Muscle of leg (tissue), 11 donors: ENCODE data around the gene AP1G2. TPM values are rescaled to one million over a fixed set of nuclear protein-coding genes. Genes with fewer than 3 reads are reported as not detected.
"Not testable (repeated sequence)": the region's sequence is repeated elsewhere in the genome, so short reads cannot be mapped to it uniquely, and the experiment has no call there.

Source experiments
- DNase-seq: peaks from one replicate; pipeline ENCODE4 v3.0.0; 2013
- H3K27ac ChIP-seq: one replicate; pipeline ENCODE4 v1.5.1; 2013; ENCODE audit warnings: mild to moderate bottlenecking, low read length, control low read depth
- H3K27me3 ChIP-seq: one replicate; pipeline ENCODE4 v1.6.1; 2013; ENCODE audit warnings: low read length; ENCODE audit not compliant: control insufficient read depth, insufficient read depth
- H3K36me3 ChIP-seq: one replicate; pipeline ENCODE4 v1.6.1; 2013; ENCODE audit warnings: low read length; ENCODE audit not compliant: control insufficient read depth, insufficient read depth
- H3K4me1 ChIP-seq: one replicate; pipeline ENCODE4 v1.6.1; 2013; ENCODE audit warnings: low read length; ENCODE audit not compliant: control insufficient read depth, insufficient read depth
- H3K4me3 ChIP-seq: one replicate; pipeline ENCODE4 v1.5.1; 2013; ENCODE audit warnings: low read length, control low read depth
- H3K9me3 ChIP-seq: replicated peaks from 2 replicates; pipeline ENCODE4 v1.6.1; 2013; ENCODE audit warnings: low read depth, low read length; ENCODE audit not compliant: control insufficient read depth
- WGBS: methylation state at CpG from one replicate; pipeline ENCODE4 v1.1.5; 2013; ENCODE audit warnings: missing lambda C conversion rate; ENCODE audit not compliant: insufficient coverage; 5-methylcytosine and 5-hydroxymethylcytosine counted together
- polyA plus RNA-seq, 8 donors: library from polyadenylated mRNA; unstranded; fragments of 120-200 nt; gene quantifications; one replicate each; pipeline versions ENCODE4 v1.2.1 to v1.2.3, GENCODE V29; 2013; ENCODE audit warnings: inconsistent platforms in 1 of 8, low replicate concordance in 1 of 8; ENCODE audit not compliant: insufficient read length in 8 of 8, insufficient read depth in 1 of 8
- total RNA-seq: library from RNA; stranded (reverse); fragments of 120-200 nt; gene quantifications from one replicate; pipeline ENCODE4 v1.2.4, GENCODE V29; 2013

AP1G2 gene
- total and polyA plus RNA-seq, 9 donors, result 9.5 to 30.0 (median 17.1) TPM

GRCh38 chr14:23609411-23610089 lies 42.0 kb upstream of the AP1G2 start:
- H3K27ac ChIP-seq, H3K4me1 ChIP-seq, DNase-seq, H3K36me3 ChIP-seq, H3K9me3 ChIP-seq, H3K4me3 ChIP-seq, H3K27me3 ChIP-seq: not testable (repeated sequence)
- 80% methylated on average over 1 of the region's 7 CpGs for WGBS

DNA sequence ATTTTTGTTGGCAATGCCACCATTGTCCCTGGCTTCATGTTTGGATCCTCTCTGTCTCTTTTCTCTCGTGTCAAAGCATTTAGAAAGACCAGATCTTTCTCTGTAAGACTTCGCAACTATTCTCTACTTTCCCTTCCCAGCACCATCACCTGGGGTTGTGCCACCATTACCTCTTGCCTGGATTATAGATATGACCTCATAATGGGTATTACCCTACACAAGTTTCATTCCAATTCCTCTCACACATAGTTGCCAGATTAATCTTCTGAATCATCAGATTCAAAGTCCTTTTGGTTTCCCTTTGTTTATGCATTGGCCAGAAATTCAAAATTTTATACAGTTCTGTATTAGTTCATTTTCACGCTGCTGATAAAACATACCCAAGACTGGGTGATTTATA lies 41.4 kb upstream of the AP1G2 start:
- Histone ChIP-seq H3K27ac (no peak overlapping the region), H3K36me3 (no peaks in the 10 kb centered on the region), H3K4me1 (no peaks in the 10 kb centered on the region), H3K4me3 (no peak overlapping the region), H3K27me3 (peaks cover 2% of the 10 kb centered on the region), H3K9me3 (no peaks in the 10 kb centered on the region)
- no peak for DNase-seq
- 66% methylated on average over 2 of the region's 3 CpGs for WGBS

GRCh38 chr14:23608454-23608853 lies 40.9 kb upstream of the AP1G2 start:
- Histone ChIP-seq H3K4me1 (no peaks in the 10 kb centered on the region), H3K27me3 (peaks cover 2% of the 10 kb centered on the region), H3K9me3 (no peaks in the 10 kb centered on the region), H3K36me3 (no peaks in the 10 kb centered on the region), H3K27ac (no peak overlapping the region), H3K4me3 (no peak overlapping the region)
- no CpG with 5 or more reads among the region's 1 CpG for WGBS
- no peak for DNase-seq

DNA sequence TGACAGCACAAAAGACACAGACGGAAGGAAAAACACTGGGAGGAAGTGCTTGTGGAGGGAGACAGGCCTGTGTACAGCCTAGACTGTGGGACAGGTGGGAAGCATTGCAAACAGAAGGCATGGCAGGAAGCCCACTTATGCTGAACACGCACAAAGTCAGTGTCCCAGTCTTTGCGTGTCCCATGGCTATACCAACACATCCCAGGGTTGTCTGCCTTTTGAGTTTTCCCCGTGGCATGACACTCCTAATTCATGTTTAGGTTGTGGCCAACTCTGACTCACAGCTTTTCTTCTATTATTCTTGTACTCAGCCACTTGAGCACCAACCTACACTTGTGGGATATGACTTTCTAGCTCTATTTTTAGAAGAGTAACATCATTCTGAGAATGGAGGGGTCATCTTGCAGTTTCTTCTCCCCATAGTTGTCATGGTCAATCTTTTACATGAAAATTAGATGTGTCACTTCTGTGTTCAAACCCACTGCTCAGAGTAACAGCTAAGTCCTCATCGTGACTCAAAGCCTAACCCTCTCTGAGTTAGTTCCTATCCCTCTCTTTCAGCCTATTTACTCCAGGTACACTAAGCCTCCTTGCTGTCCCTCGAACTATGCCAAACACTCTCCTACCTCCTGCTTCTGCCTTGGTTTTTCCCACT lies 38.5 kb upstream of the AP1G2 start:
- no peaks in the 10 kb centered on the region for H3K9me3 ChIP-seq
- no peaks in the 10 kb centered on the region for H3K36me3 ChIP-seq
- no peaks in the 10 kb centered on the region for H3K4me1 ChIP-seq
- no peak for DNase-seq
- H3K4me3 ChIP-seq, result no peak overlapping the region
- H3K27me3 ChIP-seq, result peaks cover 2% of the 10 kb centered on the region
- 69% methylated on average over 6 of the region's 6 CpGs for WGBS
- H3K27ac ChIP-seq, result no peak overlapping the region

- H3K4me1 ChIP-seq, result no peaks in the 10 kb centered on the region
- H3K36me3 ChIP-seq, result no peaks in the 10 kb centered on the region
- WGBS, result 82% methylated on average over 3 of the region's 3 CpGs
- H3K9me3 ChIP-seq, result no peaks in the 10 kb centered on the region
- no peaks in the 10 kb centered on the region for H3K27me3 ChIP-seq
- DNase-seq, result no peak
- H3K27ac ChIP-seq, result no peak overlapping the region
- no peak overlapping the region for H3K4me3 ChIP-seq
Observed at GRCh38 chr14:23604675-23605170, 37.1 kb upstream of the AP1G2 start.

GRCh38 chr14:23604148-23604547 lies 36.6 kb upstream of the AP1G2 start:
- Histone ChIP-seq H3K4me1 (no peaks in the 10 kb centered on the region), H3K9me3 (no peaks in the 10 kb centered on the region), H3K36me3 (no peaks in the 10 kb centered on the region), H3K27me3 (no peaks in the 10 kb centered on the region), H3K27ac (no peak overlapping the region), H3K4me3 (no peak overlapping the region)
- WGBS, result no CpG with 5 or more reads among the region's 2 CpGs
- no peak for DNase-seq

DNA sequence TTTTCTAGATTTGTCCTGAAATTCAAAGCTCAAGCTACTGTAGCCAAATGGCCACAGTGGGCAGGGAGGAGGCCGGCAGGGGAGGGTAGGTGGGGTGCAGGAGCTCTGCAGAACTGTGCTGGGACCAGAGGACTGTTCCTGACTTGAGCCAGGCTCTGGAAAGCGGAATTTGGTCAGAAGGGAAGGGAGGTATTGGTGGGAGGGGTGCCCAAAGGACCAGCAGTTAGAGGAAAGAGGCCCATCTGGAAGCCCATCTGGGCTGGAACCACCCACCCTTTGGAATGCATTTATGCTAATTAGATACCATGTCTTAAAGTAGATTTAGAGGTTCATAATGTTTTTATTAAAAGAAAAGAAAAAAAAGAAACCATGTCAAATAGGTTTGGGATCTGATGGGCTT lies 35.5 kb upstream of the AP1G2 start:
- Histone ChIP-seq H3K4me3 (no peak overlapping the region), H3K36me3 (no peaks in the 10 kb centered on the region), H3K4me1 (no peaks in the 10 kb centered on the region), H3K27ac (no peak overlapping the region), H3K27me3 (no peaks in the 10 kb centered on the region), H3K9me3 (no peaks in the 10 kb centered on the region)
- DNase-seq, result no peak
- WGBS, result 45% methylated on average over 1 of the region's 2 CpGs

DNA sequence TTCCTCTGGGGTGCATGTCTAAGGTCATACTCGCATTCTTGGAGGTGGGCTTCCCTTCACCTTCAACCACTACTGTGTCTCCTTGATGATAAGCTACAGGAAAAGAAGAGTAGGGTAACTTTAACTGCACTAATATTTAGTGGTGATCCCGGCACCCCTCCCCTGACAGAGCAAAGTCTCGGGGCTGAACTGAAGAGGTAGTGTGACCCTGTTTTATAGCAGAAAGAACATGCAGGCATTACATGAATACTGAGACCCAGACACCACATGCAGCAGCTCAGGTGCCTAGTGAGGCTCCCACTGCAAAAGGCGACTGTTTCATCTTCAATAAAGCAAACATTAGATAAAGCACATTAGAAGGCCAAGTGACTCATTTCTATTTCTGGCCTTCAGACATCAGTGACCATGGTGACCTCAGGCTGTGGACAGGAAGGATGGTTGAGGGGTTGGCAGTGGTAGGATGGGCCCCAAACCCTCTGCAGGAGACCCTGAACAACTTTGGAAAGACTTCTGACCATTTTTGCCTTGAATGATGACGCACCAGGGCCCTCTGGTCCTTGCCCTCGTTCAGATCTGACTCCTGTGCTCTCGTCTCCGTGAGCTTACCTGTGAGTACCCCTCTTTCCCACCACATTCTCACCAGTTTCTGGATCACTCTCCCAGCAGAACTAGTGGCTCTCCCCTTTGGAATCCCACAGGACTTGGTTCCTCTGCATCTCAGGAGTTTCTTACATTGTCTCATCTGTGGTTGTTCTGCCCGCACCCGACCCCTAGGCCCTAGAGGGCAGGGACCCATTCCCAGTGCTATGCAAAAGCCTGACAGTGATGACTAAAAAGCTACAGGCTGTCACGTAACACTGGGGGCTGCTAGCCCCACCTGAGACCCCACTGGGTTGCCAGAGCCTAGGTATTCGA lies 34.8 kb upstream of the AP1G2 start:
- Histone ChIP-seq H3K4me3 (no peak overlapping the region), H3K27ac (no peak overlapping the region), H3K4me1 (no peaks in the 10 kb centered on the region), H3K9me3 (no peaks in the 10 kb centered on the region), H3K27me3 (no peaks in the 10 kb centered on the region), H3K36me3 (no peaks in the 10 kb centered on the region)
- WGBS, result 73% methylated on average over 9 of the region's 12 CpGs
- DNase-seq, result no peak

DNA sequence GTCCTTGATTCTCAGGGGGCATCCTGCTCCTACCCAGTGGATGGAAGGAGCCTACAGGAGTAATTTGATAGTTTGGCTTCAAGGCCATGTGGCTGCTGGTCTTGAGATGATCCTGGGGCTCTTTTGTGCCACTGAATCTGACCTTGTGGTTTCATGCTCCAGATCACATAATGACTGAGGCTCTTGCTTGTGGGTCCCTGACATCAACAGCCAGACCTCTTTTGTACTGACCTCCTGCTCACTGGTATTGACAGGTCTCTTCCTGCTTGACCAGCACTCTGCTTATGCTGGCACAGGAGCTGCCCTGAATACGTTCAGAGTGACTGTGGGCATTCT lies 34.2 kb upstream of the AP1G2 start:
- no CpG with 5 or more reads among the region's 1 CpG for WGBS
- Histone ChIP-seq H3K9me3 (no peaks in the 10 kb centered on the region), H3K4me1 (no peaks in the 10 kb centered on the region), H3K4me3 (no peak overlapping the region), H3K27ac (no peak overlapping the region), H3K27me3 (no peaks in the 10 kb centered on the region), H3K36me3 (no peaks in the 10 kb centered on the region)
- no peak for DNase-seq

- DNase-seq, result no peak
- H3K9me3 ChIP-seq, result no peaks in the 10 kb centered on the region
- no peaks in the 10 kb centered on the region for H3K4me1 ChIP-seq
- no peaks in the 10 kb centered on the region for H3K27me3 ChIP-seq
- H3K27ac ChIP-seq, result no peak overlapping the region
- no peaks in the 10 kb centered on the region for H3K36me3 ChIP-seq
- H3K4me3 ChIP-seq, result no peak overlapping the region
Observed at GRCh38 chr14:23601424-23601823, 33.8 kb upstream of the AP1G2 start.
